Measurements from ENCODE around the gene COPZ2.

Gene COPZ2

DNA sequence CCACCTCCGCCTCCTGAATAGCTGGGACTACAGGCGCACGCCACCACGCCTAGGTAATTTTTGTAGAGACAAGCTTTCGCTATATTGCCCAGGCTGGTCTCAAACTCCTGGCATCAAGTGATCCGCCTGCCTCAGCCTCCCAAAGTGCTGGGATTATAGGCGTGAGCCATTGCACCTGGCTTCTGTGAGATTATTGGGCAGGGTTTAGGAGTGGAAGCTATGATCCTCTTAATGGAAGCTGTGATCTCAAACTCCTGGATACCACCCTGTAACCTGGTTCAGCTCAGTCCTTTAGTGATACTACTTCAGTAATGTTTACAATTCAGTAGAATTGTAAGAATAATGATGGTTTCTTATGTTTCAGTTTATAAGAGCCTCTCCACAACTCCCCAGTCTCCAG, 24.7 kb upstream of the COPZ2 start:
- TF ChIP-seq, protein P1, sequence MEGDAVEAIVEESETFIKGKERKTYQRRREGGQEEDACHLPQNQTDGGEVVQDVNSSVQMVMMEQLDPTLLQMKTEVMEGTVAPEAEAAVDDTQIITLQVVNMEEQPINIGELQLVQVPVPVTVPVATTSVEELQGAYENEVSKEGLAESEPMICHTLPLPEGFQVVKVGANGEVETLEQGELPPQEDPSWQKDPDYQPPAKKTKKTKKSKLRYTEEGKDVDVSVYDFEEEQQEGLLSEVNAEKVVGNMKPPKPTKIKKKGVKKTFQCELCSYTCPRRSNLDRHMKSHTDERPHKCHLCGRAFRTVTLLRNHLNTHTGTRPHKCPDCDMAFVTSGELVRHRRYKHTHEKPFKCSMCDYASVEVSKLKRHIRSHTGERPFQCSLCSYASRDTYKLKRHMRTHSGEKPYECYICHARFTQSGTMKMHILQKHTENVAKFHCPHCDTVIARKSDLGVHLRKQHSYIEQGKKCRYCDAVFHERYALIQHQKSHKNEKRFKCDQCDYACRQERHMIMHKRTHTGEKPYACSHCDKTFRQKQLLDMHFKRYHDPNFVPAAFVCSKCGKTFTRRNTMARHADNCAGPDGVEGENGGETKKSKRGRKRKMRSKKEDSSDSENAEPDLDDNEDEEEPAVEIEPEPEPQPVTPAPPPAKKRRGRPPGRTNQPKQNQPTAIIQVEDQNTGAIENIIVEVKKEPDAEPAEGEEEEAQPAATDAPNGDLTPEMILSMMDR (IDR thresholded peaks at IDR 0.05; ENCODE audit: low read length), result no peak
- no peak for TF ChIP-seq EZH2 (IDR thresholded peaks at IDR 0.05; ENCODE audit: borderline replicate concordance, low read length)
- no peaks in the 10 kb centered on the region for H3K9me3 ChIP-seq (ENCODE audit: low read length)
- no peak overlapping the region for H3K27ac ChIP-seq (ENCODE audit: low read depth, low read length, poor library complexity, severe bottlenecking)
- H3K9me2 ChIP-seq (ENCODE audit: low read depth, low read length), result no peaks in the 10 kb centered on the region
- H3K4me3 ChIP-seq (ENCODE audit: low read depth, low read length, poor library complexity, severe bottlenecking), result no peak overlapping the region
- no peaks in the 10 kb centered on the region for H3K27me3 ChIP-seq (ENCODE audit: insufficient read depth, low read length)
- no peaks in the 10 kb centered on the region for H4K20me1 ChIP-seq (ENCODE audit: insufficient read depth, low read length)
- H3F3A ChIP-seq (ENCODE audit: insufficient read depth, low read length), result no peaks in the 10 kb centered on the region
- H3K4me1 ChIP-seq (ENCODE audit: insufficient read depth, low read length, severe bottlenecking), result no peaks in the 10 kb centered on the region
- H3K36me3 ChIP-seq (ENCODE audit: insufficient read depth, low read length), result peaks cover 91% of the 10 kb centered on the region
- H3K4me2 ChIP-seq (ENCODE audit: low read length), result no peak overlapping the region
- no peaks in the 10 kb centered on the region for H3K79me2 ChIP-seq (ENCODE audit: insufficient read depth, low read length)
- no peak overlapping the region for H2AFZ ChIP-seq (ENCODE audit: low read length)
- no peak overlapping the region for H3K9ac ChIP-seq (ENCODE audit: low read length)

DNA sequence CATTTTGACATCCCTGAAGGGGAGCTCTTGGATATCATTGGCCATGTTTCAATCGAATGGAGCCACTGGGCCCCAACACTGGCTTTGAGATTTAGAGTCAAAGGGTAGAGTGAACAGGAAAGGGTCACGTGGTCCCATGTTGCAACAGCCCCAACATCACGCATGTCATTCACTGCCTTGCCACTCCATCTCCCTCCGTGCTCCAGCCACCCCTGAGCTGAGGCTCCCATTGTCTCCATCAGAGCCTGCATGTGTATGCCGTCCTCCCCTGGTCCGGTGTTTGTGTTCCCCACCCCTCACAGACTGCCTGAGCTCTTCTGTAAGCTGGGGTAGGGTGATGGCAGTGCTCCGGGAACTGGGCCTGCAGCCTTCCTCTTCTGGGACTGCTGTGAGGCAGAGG, 22.7 kb upstream of the COPZ2 start:
- Histone ChIP-seq H3K27ac (ENCODE audit: low read depth, low read length, poor library complexity, severe bottlenecking) (no peak overlapping the region), H3K79me2 (ENCODE audit: insufficient read depth, low read length) (no peaks in the 10 kb centered on the region), H3K4me1 (ENCODE audit: insufficient read depth, low read length, severe bottlenecking) (peaks cover 11% of the 10 kb centered on the region), H3K36me3 (ENCODE audit: insufficient read depth, low read length) (peaks cover 91% of the 10 kb centered on the region), H4K20me1 (ENCODE audit: insufficient read depth, low read length) (no peaks in the 10 kb centered on the region), H3K4me2 (ENCODE audit: low read length) (no peak overlapping the region), H3K27me3 (ENCODE audit: insufficient read depth, low read length) (no peaks in the 10 kb centered on the region), H3K9ac (ENCODE audit: low read length) (no peak overlapping the region), H2AFZ (ENCODE audit: low read length) (no peak overlapping the region), H3K9me3 (ENCODE audit: low read length) (no peaks in the 10 kb centered on the region), H3F3A (ENCODE audit: insufficient read depth, low read length) (no peaks in the 10 kb centered on the region), H3K9me2 (ENCODE audit: low read depth, low read length) (no peaks in the 10 kb centered on the region), H3K4me3 (ENCODE audit: low read depth, low read length, poor library complexity, severe bottlenecking) (no peak overlapping the region)
- TF ChIP-seq, protein P1 (IDR thresholded peaks at IDR 0.05; ENCODE audit: low read length), result no peak

DNA sequence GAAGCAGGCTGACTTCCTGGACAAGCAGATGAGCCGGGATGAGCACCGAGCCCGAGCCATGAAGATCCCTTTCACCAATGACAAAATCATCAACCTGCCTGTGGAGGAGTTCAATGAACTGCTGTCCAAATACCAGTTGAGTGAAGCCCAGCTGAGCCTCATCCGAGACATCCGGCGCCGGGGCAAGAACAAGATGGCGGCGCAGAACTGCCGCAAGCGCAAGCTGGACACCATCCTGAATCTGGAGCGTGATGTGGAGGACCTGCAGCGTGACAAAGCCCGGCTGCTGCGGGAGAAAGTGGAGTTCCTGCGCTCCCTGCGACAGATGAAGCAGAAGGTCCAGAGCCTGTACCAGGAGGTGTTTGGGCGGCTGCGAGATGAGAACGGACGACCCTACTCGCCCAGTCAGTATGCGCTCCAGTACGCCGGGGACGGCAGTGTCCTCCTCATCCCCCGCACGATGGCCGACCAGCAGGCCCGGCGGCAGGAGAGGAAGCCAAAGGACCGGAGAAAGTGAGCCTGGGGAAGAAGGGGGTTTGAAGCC, 21.6 kb upstream of the COPZ2 start:
- TF ChIP-seq, protein P1 (IDR thresholded peaks at IDR 0.05; ENCODE audit: low read length), result no peak
- TF ChIP-seq EZH2 (IDR thresholded peaks at IDR 0.05; ENCODE audit: borderline replicate concordance, low read length), result no peak
- H3K4me2 ChIP-seq (ENCODE audit: low read length), result no peak overlapping the region
- no peaks in the 10 kb centered on the region for H3K9me2 ChIP-seq (ENCODE audit: low read depth, low read length)
- no peaks in the 10 kb centered on the region for H3K27me3 ChIP-seq (ENCODE audit: insufficient read depth, low read length)
- no peak overlapping the region for H2AFZ ChIP-seq (ENCODE audit: low read length)
- no peaks in the 10 kb centered on the region for H3K79me2 ChIP-seq (ENCODE audit: insufficient read depth, low read length)
- H4K20me1 ChIP-seq (ENCODE audit: insufficient read depth, low read length), result no peaks in the 10 kb centered on the region
- H3K36me3 ChIP-seq (ENCODE audit: insufficient read depth, low read length), result peaks cover 90% of the 10 kb centered on the region
- H3K27ac ChIP-seq (ENCODE audit: low read depth, low read length, poor library complexity, severe bottlenecking), result no peak overlapping the region
- no peaks in the 10 kb centered on the region for H3F3A ChIP-seq (ENCODE audit: insufficient read depth, low read length)
- H3K9me3 ChIP-seq (ENCODE audit: low read length), result no peaks in the 10 kb centered on the region
- H3K9ac ChIP-seq (ENCODE audit: low read length), result no peak overlapping the region
- H3K4me1 ChIP-seq (ENCODE audit: insufficient read depth, low read length, severe bottlenecking), result peaks cover 22% of the 10 kb centered on the region
- H3K4me3 ChIP-seq (ENCODE audit: low read depth, low read length, poor library complexity, severe bottlenecking), result no peak overlapping the region

Measured in OCI-LY1 (cell line).